Left renal cortex interstitium (tissue), 4 donors: ENCODE measurements around the gene GYS2. TPM values are rescaled to one million over a fixed set of nuclear protein-coding genes. Genes with fewer than 3 reads are reported as not detected.

Experiments
- DNase-seq, 4 donors: peaks; one replicate each; pipeline ENCODE4 v3.0.0-alpha.2; 2013; ENCODE audit warnings: low read depth in 4 of 4, low spot score in 2 of 4, missing footprints in 1 of 4
- polyA plus RNA-seq, 4 donors: library from polyadenylated mRNA; unstranded; fragments of 120-200 nt; gene quantifications; one replicate each; pipeline ENCODE4 v1.2.1, GENCODE V29; 2013; ENCODE audit not compliant: insufficient read length in 4 of 4

Gene GYS2
- polyA plus RNA-seq, 4 donors, result 0.16 to 0.32 TPM; not detected in 2

DNA sequence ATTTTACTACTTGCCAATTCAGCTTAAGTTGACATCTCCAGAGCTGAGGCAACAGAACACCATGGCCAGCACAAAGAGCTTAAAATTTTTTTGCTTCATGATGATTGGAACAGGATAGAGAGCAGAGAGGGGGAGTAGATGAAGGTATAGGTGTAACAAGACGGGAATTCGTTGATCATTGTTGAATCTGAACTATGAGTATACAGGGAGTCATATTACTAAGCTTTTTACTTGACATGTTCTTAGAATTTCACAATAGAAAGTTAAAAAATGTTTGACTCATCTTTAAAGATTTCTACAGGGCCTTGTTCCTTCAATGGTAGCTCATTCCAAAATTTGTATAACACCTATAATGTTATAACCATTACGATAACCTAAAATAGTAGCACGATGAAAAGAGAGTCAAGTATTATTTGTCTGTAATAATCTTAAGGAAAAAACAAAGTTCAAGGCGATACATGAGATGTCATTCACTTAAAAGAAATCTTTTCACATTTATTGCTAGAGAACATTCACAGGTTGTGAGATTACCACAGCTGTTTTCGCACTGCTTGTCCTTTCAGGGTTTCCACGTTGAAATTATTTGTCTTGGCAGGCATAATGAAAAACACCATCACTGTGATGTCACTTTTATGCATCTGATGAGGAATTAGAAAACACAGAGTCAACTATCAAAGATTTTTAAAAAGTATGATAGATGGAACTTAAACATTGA is 44.6 kb downstream of the GYS2 start:
- DNase-seq, result no peak

- no peak for DNase-seq
These were observed 46.5 kb downstream of the GYS2 start for GRCh38 chr12:21558100-21558679.

- no peak for DNase-seq
These were observed 51.3 kb downstream of the GYS2 start for GRCh38 chr12:21553329-21553675.

DNA sequence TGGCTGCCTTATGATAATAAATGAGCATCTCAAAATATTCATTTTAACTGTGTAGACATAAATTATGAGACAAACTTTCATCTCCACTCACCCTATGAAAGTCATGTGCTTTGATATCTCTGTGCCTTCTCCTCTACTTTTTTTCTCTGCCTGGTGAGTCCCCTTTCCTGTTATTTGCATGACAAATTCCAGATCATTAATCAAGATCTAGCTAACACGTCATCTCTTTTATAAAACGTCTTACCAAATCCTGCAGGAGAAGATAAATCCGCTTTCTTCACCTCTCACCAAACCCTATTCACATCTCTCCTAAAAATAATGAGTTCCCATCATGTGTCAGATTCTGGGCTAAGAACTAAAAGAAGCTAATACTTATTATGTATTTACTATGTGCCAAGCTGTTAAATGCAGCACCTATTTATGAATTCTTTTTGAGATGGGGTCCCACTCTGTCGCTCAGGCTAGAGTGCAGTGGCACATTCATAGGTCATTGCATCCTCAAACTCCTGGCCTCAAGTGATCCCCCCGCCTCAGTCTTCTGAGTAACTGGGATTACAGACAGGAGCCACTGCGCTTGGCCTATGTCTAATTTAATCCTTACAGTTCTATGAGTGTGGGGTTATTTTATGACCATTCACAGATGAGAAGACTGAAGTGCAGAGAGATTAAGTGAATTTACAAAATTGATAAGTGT is 51.9 kb downstream of the GYS2 start:
- DNase-seq, result no peak

DNA sequence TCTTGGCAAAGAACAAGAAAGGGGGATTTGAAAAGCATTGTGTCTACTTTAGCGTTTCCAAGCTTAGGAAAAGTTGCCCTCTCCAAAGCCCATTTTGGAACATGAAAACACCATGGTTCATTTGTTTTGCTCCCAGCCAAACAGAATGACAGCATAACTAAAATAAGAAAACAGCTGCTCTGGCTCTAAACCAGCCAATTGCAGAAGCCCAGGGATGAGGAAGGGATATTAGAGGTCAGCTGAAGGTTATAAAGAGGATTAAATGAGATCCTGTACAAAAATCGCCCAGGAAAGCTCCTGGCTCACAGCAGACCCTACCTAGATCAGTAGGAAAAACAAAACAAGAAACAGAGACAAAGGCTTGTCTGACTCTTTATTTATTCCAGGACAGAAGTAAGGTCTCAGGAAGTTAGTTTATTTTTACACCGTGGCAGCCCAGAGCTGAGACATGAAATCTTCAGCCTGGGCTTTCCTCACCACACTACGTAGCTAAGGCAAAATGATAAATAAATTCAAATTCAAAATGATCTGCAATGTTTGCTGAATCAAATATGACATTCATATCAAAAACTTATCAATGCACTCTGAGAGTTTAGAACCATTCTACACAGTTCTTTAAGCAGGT is 52.7 kb downstream of the GYS2 start:
- no peak for DNase-seq

DNA sequence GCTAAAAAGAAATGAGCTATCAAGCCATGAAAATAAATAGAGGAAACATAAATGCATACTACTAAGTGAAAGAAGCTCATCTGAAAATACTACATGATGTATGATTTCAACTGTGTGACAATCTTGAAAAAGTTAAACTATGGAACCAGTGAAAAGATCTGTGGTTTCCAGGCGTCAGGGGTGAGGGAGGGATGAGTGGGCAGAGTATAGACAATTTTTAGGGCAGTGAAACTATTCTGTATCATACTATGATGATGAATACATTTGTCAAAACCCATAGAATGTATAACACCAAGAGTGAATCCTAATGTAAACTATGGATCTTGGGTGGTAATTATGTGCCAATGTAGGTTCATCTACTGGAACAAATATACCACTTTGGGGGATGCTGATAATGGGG is 57.2 kb downstream of the GYS2 start:
- no peak for DNase-seq

- no peak for DNase-seq
These were observed 57.9 kb downstream of the GYS2 start for GRCh38 chr12:21546716-21547115.

GRCh38 chr12:21545557-21545956 is 59.1 kb downstream of the GYS2 start:
- DNase-seq, result no peak

GRCh38 chr12:21543151-21543550 is 61.5 kb downstream of the GYS2 start:
- no peak for DNase-seq

GRCh38 chr12:21542403-21542802 is 62.2 kb downstream of the GYS2 start:
- no peak for DNase-seq

- DNase-seq, result no peak
These were observed 62.9 kb downstream of the GYS2 start for GRCh38 chr12:21541773-21542172.

GRCh38 chr12:21539797-21540196 is 64.8 kb downstream of the GYS2 start:
- DNase-seq, result no peak

- no peak for DNase-seq
These were observed 66.5 kb downstream of the GYS2 start for GRCh38 chr12:21538061-21538653.

DNA sequence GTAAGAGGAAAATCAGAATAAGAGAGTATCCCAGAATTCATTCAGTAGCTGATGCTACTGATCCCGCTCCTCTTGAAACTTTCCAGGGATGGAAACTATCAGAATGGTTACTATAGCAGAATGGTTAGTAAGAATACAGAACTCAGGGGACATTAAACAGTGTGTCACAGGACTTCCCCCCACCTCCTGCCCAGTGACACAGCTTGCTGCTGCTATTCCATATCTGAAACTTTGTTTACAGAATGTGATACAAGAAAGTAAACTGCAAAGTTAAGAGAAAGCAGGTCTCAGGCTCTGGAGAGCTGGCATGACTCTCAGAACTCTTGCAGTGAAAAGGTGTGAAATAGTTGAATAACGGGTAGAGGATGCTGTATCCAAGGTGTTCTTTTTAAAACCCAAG is 75.2 kb downstream of the GYS2 start:
- DNase-seq, result no peak

DNA sequence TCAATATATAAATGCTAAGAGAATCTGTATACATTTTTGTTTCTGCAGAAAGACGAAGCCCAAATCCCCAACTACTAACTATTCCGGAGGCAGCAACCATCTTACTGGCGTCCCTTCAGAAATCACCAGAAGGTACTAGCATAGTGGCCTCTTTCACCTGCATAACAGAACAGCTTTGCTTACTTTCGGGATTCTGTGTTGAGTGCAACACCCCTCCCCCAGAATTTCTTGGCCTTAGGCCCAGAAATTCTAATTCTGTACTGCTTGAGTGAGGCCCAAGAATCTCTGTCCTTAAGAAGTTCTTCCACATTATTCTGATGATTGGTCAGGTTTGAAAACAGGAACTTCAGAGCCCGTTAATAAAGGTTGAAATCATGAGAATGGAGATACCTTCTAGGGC is 75.7 kb downstream of the GYS2 start:
- peak in 1 of 4 donors; percentile 44 for DNase-seq

DNA sequence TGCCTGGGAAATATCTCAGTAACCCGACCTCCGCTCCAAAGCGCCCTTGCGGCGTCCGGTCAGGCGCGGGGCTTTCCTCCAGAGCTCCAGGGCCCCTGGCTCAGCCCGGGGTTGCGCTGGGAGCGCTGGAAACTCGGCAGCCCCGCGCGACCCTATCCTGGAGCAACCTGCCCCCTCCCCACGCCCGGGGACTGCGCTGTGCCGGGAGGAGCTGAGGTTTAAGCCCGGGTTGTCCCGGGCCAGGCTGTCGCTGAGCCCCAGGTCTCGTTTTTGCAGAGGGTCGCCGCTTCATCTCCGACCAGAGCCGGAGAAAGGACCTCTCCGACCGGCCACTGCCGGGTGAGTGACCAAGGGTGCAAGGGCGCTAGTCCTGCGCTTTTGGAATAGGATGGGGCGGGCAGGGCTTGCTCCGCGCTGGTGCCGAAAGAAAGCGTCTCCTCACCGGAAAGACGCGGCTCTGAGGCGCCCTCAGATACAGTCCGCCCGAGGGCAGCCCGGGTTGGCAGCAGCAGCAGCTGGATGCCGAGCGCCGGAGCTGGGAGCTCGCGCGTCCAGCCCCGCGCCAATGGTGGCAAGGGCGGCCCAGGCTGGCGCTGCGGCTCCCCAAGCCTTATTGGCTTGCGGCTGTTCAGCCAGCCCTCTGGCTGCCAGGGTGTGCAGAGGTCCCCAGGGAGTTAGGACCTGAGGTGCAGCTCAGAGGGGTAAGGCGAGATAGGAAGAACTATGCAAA is 77.0 kb downstream of the GYS2 start:
- peak in 1 of 4 donors; percentile 32 for DNase-seq

DNA sequence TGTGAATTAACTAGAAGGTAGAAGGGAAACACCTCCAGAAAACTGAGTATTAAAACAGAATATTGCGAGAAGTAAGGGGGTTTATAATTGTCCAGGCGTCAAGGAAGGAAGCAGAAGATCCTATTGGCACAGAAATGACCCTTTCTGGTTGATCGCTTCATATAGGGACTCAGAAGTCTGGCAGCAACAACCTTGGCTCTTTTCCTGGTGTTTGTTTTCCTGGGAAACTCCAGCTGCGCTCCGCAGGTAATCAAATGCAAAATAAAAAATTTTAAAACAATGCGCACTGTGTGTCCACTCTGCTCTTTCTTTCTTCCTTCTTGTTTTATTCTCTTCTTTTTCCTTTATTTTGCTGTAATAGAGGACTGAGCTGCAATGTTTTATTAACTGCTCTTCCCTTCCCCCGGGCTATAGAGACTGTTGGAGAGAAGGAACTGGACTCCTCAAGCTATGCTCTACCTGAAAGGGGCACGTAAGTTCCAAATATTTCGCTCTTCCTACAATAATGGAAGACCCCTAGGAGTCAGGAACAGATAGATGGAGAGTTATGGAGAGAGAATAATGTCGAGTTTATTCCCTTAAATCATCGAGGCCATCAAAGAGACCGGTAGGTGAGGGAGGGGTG is 77.8 kb downstream of the GYS2 start:
- DNase-seq, result no peak

DNA sequence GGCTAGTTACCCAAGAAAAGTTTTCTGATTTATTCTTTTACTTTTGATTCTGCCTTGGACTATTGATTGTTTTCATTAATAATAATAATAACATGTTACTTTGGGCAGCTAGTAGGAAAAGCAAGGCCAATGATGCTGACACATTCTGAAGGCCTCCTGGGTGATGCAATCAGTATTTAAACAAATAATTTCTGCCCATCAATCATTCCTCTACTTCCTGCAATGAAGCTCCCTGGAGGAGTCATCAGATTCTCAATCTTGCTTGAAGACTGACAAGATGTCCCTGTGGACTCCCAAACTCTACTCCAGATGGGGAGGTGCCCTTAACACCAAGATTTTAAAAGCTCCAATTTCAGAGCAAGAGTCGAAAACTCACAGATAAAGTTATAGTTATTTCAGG is 78.6 kb downstream of the GYS2 start, which contains the start of gene SPX:
TSS of gene SPX (plus strand) at position 244 of the 400 bp plus-strand sequence. CDS start 177 bp downstream, outside the sequence.
- no peak for DNase-seq

- DNase-seq, result no peak
These were observed 81.5 kb downstream of the GYS2 start for GRCh38 chr12:21523148-21523547.

DNA sequence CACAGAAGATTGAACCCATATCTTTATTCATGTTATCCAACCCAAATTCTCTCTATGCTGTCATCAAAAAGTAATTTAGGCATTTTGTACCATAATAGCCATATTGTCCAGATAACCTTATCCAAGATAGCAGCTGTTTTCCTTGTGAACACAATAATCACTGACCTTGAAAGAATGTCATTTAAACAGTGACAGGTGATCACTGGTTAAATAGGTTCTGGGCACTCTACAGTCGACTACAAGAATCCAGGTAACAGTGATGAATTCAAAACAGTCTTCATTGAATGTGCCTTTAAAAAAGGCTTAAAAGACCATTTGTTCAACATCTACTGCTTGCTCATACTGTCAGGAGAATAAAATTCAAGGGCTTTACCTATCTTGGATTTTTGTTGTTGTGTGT is 83.1 kb downstream of the GYS2 start:
- no peak for DNase-seq
